Uterus (tissue), 2 donors: Measurements from ENCODE around the gene SLC38A11.

ENCODE experiments used
- CTCF ChIP-seq, 4 experiments: fragments of 200-600 bp in 2 of 4; fragments of 450-650 bp in 2 of 4; sonication (generic) in 2 of 4; IDR thresholded peaks; one replicate each; pipeline ENCODE4 v1.5.1; 2016 to 2019; ENCODE audit warnings: antibody characterized with exemption in 4 of 4, mild to moderate bottlenecking in 2 of 4, moderate library complexity in 1 of 4
- POLR2A ChIP-seq, 2 donors: fragments of 450-650 bp; IDR thresholded peaks; one replicate each; pipeline ENCODE4 v1.6.1; 2016; ENCODE audit warnings: antibody characterized with exemption in 2 of 2, mild to moderate bottlenecking in 1 of 2, moderate library complexity in 1 of 2

GRCh38 chr2:164847291-164847690 is 108.0 kb downstream of the SLC38A11 start:
- no peak for TF ChIP-seq CTCF (IDR thresholded peaks at IDR 0.05)
- no peak for TF ChIP-seq POLR2A (IDR thresholded peaks at IDR 0.05)
